G401.6 (cell line): Measurements from ENCODE around the gene MIF.
"Not testable (repeated sequence)": the region's sequence is repeated elsewhere in the genome, so short reads cannot be mapped to it uniquely, and the experiment has no call there.

Experiments
- FAIRE-seq: peaks from 2 replicates; lab custom pipeline; 2012; peaks lifted over from hg19 to GRCh38; lab: Jason Lieb, UNC

Gene MIF

DNA sequence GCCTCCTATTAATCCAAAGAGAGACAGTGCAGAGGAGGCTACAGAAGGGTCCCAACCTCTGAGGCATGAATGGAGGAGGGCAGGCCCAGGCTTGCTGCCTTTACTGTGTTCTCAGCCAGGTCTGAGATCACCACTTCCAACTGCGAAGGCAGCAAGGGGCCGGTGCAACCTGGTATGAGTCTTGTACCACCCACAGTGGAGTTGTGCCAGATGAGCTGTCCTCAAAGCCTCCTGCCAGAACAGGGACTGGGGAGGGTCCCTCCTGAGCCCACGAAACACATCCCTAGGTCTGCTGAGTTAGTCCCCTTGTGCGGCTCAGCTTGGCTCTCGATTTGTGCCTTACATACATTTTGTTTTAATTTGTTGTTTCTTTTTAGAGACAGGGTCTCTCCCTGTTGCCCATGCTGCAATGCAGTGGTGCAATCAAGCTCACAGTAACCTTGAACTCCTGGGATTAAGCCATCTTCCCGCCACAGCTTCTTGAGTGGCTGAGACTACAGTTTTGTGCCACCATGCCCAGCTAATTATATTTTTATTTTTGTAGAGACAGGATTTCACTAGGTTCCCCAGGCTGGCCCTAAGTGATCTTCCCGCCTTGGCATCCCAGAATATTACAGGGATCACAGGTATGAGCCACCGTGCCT is 9.3 kb downstream of the MIF start:
- FAIRE-seq = no peak

DNA sequence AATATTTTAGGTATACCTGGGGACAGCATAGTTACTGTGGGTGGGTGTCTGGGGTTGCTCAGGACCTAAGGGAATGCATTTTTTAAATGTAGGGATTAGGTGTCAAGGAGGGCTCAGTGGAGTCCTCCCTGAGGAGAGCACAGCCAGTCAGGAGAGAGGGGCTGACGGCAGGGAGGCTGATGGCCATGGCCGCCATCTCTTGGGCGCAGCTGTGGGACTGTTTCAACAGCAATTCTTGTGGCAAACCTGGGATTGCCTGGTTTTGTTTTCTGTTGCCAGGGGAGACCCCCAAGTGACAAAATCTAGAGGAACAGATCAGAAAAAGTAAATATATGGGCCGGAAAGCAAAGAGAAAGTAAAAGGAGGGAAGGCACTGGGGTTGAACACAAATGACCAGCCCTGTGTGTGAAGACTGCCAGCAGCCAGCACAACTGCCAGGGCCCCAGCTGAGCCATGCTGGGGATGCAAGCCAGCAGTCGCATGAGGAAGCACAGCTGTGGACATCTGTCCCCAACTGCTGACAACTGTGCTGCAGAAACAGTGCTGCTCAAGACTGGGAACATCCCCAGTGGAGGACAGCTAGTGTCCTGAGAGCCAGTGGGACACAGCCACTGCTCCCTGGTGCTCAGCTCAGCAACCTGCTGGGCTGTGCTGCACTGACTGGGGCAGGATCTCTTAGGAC is 10.5 kb downstream of the MIF start:
- no peak for FAIRE-seq

GRCh38 chr22:23906641-23907040 is 12.5 kb downstream of the MIF start:
- FAIRE-seq = no peak

DNA sequence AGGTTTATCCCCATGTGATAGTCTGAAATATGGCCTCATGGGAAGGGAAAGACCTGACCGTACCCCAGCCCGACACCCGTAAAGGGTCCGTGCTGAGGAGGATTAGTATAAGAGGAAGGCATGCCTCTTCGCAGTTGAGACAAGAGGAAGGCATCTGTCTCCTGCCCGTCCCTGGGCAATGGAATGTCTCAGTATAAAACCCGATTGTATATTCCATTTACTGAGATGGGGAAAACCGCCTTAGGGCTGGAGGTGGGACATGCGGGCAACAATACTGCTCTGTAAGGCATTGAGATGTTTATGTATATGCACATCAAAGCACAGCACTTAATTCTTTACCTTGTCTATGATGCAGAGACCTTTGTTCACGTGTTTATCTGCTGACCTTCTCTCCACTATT is 13.2 kb downstream of the MIF start:
- FAIRE-seq = not testable (repeated sequence)

DNA sequence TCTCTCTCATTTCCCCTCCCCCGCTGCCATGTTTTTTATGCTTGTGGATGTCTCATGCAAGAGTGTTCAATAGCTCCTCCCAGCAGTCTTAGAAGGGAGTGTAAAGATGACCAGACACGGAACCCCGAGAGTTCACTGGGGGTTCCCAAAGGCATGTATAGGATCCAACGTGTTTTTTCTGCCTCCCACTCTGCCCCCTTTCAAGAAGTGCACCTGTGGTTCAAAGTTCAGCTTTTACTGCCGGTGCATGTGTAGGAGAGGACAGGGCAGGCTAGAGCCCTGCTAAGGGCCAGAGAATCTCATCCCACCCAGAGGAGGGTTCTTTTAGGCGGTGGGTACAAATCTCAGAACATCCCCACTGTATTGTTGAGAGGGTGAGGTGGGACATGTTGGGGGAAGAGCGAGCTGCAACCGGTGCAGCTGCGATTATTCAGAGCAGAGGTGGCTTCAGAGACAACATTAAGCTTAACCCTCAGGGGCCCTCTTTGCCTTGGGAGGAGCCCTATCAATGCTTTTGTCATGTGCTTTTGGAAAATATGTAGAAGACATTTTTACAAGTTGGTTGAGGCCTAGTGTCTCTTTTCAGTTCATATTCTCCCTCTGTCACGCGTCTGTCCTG is 14.5 kb downstream of the MIF start:
- FAIRE-seq = no peak

DNA sequence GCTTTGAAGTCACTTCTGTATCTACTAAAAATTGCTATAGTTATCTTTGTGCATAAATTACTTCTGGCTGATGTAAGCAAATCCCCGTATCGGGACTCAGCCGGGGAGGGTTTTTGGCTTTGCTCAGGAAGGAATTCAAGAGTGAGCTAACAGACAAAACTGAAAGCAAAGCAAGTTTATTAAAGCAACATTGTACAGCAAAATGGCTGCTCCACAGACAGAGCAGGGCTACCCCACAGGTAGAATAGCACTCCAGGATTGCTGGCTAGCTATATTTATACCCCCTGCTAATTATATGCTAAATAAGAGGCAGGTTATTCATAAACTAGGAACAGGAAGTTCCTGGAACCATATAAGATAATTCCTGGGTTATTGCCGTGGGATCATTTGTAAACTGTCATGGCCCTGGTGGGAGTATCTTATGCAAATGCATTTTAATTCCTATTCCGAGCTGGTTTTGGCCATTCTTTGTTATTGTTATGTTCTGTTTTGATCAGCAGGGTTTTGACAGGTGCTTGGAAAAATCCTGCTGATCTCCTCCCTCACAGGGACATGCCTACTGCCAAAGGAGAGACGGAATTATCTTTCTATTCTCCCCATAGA is 15.2 kb downstream of the MIF start:
- FAIRE-seq = no peak

- FAIRE-seq = no peak
These were observed 16.5 kb downstream of the MIF start for GRCh38 chr22:23910496-23911190.

DNA sequence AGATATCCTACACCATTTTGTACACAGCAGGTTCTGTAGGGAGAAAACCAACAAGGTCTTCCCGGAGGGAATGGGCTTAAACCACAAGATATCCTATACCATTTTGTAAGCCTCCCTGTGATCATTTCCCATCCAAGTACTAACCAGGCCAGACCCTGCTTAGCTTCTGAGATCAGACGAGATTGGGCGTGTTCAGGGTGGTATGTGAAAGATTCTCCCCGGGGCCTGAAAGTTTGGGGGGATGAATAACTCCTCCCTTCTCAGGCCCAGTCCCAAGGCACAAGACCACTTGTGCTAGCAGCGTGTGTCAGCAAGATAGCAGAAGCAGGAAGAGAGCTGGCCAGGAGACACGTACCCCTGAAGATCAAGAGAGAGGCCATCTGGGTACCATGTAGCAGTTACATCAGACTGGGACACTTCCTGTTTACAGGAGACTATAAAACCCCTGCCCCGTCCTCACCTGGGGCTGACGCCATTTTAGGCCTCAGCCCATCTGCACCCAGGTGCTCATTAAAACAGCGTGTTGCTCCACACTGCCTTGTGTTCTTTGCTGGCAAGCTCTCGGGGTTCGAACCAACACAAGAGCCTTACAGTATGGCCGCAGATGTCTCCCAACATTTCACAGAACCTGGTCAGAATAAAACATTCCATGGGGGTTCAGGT is 17.3 kb downstream of the MIF start:
- FAIRE-seq = no peak

GRCh38 chr22:23912293-23912903 is 18.2 kb downstream of the MIF start:
- FAIRE-seq = no peak

GRCh38 chr22:23913306-23913660 is 19.1 kb downstream of the MIF start:
- FAIRE-seq = no peak

DNA sequence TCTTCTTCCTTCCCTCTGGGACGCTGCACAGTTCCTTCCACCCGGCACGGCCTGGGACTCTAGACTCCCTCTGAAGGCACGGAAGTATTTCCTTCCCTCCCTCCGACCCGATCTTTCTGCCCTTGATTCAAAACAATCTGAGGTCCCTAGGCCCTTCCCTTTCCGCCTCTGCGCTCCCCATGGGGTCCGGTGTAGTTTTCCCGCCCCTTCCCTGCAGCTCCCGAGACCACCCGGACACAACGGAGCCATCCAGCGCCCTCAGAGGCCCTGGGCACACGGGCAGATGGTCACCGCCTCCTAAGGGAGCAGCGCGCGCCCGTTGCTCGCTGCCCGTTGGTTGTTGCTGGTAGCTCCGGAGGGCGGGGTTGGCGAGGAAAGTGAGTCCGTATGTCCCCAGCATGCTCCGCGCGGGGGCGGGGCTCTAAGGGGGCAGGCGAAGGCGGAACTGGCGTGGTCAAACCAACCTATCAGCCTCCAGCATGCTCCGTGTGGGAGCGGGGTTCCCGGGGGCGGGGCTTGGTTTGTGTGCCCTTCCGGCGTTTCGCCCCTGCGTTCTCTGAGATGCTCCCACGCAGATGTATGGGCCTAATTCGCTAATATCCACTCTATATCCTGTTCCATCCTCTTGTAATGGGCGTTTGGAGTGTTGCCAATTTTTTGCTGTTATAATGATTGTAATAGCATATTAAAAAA is 19.6 kb downstream of the MIF start:
- FAIRE-seq = no peak

- no peak for FAIRE-seq
These were observed 21.1 kb downstream of the MIF start for GRCh38 chr22:23915290-23915689.

- not testable (repeated sequence) for FAIRE-seq
These were observed 26.1 kb downstream of the MIF start for GRCh38 chr22:23920267-23920611.

DNA sequence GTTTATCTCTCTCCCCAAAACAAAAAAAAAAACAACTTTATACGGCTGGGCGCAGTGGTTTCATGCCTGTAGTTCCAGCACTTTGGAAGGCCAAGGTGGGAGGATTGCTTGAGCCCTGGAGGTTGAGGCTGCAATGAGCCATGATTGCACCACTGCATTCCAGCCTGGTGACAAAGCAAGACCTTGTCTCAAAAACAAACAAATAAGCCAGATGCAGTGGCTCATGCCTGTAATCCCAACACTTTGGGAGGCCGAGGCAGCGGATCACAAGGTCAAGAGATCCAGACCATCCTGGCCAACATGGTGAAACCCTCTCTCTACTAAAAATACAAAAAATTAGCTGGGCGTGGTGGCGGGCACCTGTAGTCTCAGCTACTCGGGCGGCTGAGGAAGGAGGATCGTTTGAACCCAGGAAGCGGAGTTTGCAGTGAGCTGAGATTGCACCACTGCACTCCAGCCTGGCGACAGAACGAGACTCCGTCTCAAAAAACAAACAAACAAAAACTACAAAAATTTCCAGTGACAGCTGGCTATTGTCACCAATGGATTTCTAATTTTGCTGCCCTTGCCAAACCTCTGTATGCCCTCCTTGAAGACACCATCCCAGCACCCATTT is 27.5 kb downstream of the MIF start:
- FAIRE-seq = not testable (repeated sequence)

GRCh38 chr22:23922921-23923320 is 28.7 kb downstream of the MIF start:
- no peak for FAIRE-seq

GRCh38 chr22:23925020-23925606 is 30.9 kb downstream of the MIF start:
- no peak for FAIRE-seq

DNA sequence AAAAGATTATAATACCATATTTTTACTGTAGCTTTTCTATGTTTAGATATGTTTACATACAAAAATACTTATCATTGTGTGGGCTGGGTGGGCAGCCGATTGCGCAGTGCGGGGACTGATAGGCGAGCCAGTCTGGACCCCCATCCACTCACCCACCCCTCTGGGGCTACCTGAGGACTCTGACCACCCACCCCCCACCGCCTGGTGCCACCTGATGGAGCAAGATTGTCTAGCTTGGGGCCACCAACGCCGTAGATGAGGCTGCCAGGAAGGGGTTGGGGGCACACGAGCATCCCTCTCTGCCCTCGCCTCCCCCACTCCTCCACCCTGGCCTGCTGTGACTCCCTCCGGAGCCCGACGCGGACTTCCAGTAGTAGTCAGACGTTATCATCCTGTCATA is 32.4 kb downstream of the MIF start:
- no peak for FAIRE-seq

DNA sequence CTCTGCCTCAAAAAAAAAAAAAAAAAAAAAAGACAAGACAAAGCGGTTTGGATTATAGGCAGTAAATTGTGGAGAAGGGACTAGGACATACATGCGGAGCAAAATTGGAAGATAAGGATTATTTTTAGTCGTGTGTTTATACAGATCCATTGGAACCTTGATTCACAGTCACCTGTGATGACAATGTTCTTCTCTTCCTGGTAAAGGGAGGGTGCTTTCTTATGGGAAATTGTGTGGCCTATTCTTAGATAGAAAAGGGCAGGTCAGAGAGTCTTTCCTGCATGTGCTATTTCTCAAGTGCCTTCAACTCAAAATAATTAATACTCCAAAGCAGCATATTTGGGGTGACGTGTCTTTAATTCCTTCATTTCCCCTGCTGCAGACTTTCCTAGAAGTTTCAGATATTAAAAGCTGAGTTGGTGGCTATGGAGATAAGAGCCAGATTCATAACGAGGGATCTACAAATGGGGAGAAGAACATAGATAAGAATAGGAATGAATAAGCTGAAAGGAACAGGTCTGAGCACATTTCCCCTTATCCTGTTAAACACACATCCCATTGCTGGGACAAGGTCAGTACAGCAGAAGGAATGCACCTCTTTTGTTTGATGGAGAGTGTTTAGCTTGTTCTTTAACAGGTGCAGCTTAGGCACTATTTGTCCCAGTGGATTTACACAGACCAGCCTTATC is 44.3 kb downstream of the MIF start:
- no peak for FAIRE-seq

- FAIRE-seq = no peak
These were observed 44.8 kb downstream of the MIF start for GRCh38 chr22:23939017-23939357.

- not testable (repeated sequence) for FAIRE-seq
These were observed 46.0 kb downstream of the MIF start for GRCh38 chr22:23940166-23940565.
